Astrocyte (in vitro differentiated cells and primary cell): ENCODE data around the gene DIAPH1.

Experiments
- CTCF ChIP-seq: IDR thresholded peaks from 2 replicates; pipeline ENCODE4 v1.5.1; 2011; ENCODE audit warnings: low read depth, mild to moderate bottlenecking, inconsistent platforms, low read length, moderate library complexity; ENCODE audit not compliant: insufficient read depth
- EZH2 ChIP-seq: IDR thresholded peaks from 2 replicates; pipeline ENCODE4 v1.6.1; 2012; ENCODE audit warnings: mild to moderate bottlenecking, low read length, inconsistent platforms; ENCODE audit not compliant: insufficient read depth

- TF ChIP-seq EZH2 (no peak), CTCF (no peak)
These were observed 131.7 kb downstream of the DIAPH1 start for GRCh38 chr5:141487131-141487530.
